NCI-H345 treated with DMSO at 0.1 percent for 48 hours (cell line): Measurements from ENCODE around the gene CEP250.
"Not testable (repeated sequence)": the region's sequence is repeated elsewhere in the genome, so short reads cannot be mapped to it uniquely, and the experiment has no call there.

ENCODE experiments used
- DNase-seq: peaks from one replicate; lab custom pipeline; 2025; ENCODE audit not compliant: unreplicated experiment; lab: John Stamatoyannopoulos, UW

The CEP250 gene

GRCh38 chr20:35456700-35457099 is 1.3 kb downstream of the CEP250 start:
- not testable (repeated sequence) for DNase-seq

GRCh38 chr20:35457539-35457938 is 2.1 kb downstream of the CEP250 start:
- DNase-seq = not testable (repeated sequence)

GRCh38 chr20:35458388-35458787 is 3.0 kb downstream of the CEP250 start:
- no peak for DNase-seq

GRCh38 chr20:35461620-35462019 is 6.2 kb downstream of the CEP250 start:
- peak; percentile 60 for DNase-seq

GRCh38 chr20:35462351-35462750 is 7.0 kb downstream of the CEP250 start:
- DNase-seq = peak; percentile 97

GRCh38 chr20:35463455-35464300 is 8.3 kb downstream of the CEP250 start:
- peak; percentile 78 for DNase-seq

- no peak for DNase-seq
Observed at GRCh38 chr20:35465976-35466375, 10.6 kb downstream of the CEP250 start.

- DNase-seq = no peak
Observed at GRCh38 chr20:35466856-35467255, 11.5 kb downstream of the CEP250 start.

- DNase-seq = no peak
Observed at GRCh38 chr20:35467339-35468224, 12.2 kb downstream of the CEP250 start.

- DNase-seq = no peak
Observed at GRCh38 chr20:35468671-35469334, 13.4 kb downstream of the CEP250 start.

- DNase-seq = no peak
Observed at GRCh38 chr20:35472209-35472608, 16.8 kb downstream of the CEP250 start.

GRCh38 chr20:35473684-35474083 is 18.3 kb downstream of the CEP250 start:
- no peak for DNase-seq

GRCh38 chr20:35474303-35474871 is 19.0 kb downstream of the CEP250 start:
- no peak for DNase-seq

- DNase-seq = no peak
Observed at GRCh38 chr20:35476288-35476687, 20.9 kb downstream of the CEP250 start.

- DNase-seq = no peak
Observed at GRCh38 chr20:35478804-35479472, 23.5 kb downstream of the CEP250 start.

GRCh38 chr20:35479798-35480197 is 24.4 kb downstream of the CEP250 start:
- DNase-seq = no peak

GRCh38 chr20:35487479-35487878 is 32.1 kb downstream of the CEP250 start:
- no peak for DNase-seq

GRCh38 chr20:35489717-35490116 is 34.3 kb downstream of the CEP250 start:
- no peak for DNase-seq

- DNase-seq = no peak
Observed at GRCh38 chr20:35490736-35491181, 35.4 kb downstream of the CEP250 start.

- DNase-seq = no peak
Observed at GRCh38 chr20:35491823-35492222, 36.4 kb downstream of the CEP250 start.
